ENCODE results near the gene HBE1. TPM values are rescaled to one million over a fixed set of nuclear protein-coding genes. Genes with fewer than 3 reads are reported as not detected.
A peak's percentile ranks its signal among the peaks of the same experiment; 100 is the strongest.

The HBE1 gene
- total RNA-seq, 1 experiment from 2014 or later: not detected

DNA sequence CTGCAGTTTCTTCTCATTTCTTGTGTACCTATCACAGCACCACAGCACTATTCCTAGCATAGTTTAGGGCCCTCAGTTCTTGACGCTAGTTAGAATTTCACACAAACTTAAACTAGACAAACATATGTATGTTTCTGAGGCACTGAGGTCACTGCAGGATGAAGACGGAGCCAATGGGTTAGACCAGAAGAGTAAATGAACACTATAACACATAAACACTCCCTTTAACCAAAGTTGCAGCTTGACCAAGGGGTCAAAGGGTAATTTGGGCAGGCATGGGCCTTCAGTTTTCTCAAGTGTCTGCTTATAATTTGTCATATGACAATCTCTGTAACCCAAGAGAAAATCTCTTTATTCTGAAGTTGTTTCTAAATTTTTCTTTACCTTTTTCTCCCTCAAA, 12.9 kb upstream of the HBE1 start:
- Histone ChIP-seq H3K9me2 (replicated peaks; ENCODE audit: insufficient read depth, low read length) (no peaks in the 10 kb centered on the region), H3K36me3 (ENCODE audit: insufficient read depth, low read length) (no peaks in the 10 kb centered on the region), H3K27ac (ENCODE audit: low read length) (no peak overlapping the region), H2AFZ (ENCODE audit: low read length) (no peak overlapping the region), H3K4me3 (ENCODE audit: low read length) (no peak overlapping the region), H3K9me3 (ENCODE audit: low read length) (no peaks in the 10 kb centered on the region), H3K9ac (ENCODE audit: low read length) (no peak overlapping the region), H3K79me2 (ENCODE audit: low read length) (no peaks in the 10 kb centered on the region), H3K27me3 (ENCODE audit: low read length) (no peaks in the 10 kb centered on the region), H3K4me1 (ENCODE audit: low read length) (0 out of 2 replicates have a peak, but pooled peaks cover 2% of the 10 kb centered on the region), H4K20me1 (ENCODE audit: insufficient read depth, low read depth, low read length) (no peaks in the 10 kb centered on the region), H3K4me2 (ENCODE audit: low read depth, low read length, poor library complexity, severe bottlenecking) (no peak overlapping the region)
- DNase-seq: no peak

- H3K36me3 ChIP-seq (ENCODE audit: insufficient read depth, low read length): no peaks in the 10 kb centered on the region
- no peak for DNase-seq
Measured at GRCh38 chr11:5281596-5281995, 11.9 kb upstream of the HBE1 start.

DNA sequence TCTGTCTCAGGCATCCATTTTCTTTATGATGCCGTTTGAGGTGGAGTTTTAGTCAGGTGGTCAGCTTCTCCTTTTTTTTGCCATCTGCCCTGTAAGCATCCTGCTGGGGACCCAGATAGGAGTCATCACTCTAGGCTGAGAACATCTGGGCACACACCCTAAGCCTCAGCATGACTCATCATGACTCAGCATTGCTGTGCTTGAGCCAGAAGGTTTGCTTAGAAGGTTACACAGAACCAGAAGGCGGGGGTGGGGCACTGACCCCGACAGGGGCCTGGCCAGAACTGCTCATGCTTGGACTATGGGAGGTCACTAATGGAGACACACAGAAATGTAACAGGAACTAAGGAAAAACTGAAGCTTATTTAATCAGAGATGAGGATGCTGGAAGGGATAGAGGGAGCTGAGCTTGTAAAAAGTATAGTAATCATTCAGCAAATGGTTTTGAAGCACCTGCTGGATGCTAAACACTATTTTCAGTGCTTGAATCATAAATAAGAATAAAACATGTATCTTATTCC, 10.9 kb upstream of the HBE1 start:
- 0 out of 2 replicates have a peak, but pooled peaks cover 2% of the 10 kb centered on the region for H3K4me1 ChIP-seq (ENCODE audit: low read length)
- no peak overlapping the region for H3K4me3 ChIP-seq (ENCODE audit: low read length)
- no peak overlapping the region for H3K27ac ChIP-seq (ENCODE audit: low read length)
- no peak overlapping the region for H3K4me2 ChIP-seq (ENCODE audit: low read depth, low read length, poor library complexity, severe bottlenecking)
- no peaks in the 10 kb centered on the region for H3K79me2 ChIP-seq (ENCODE audit: low read length)
- no peaks in the 10 kb centered on the region for H3K27me3 ChIP-seq (ENCODE audit: low read length)
- H3K9me2 ChIP-seq (replicated peaks; ENCODE audit: insufficient read depth, low read length): no peaks in the 10 kb centered on the region
- peak; percentile 56 for DNase-seq
- H4K20me1 ChIP-seq (ENCODE audit: insufficient read depth, low read depth, low read length): no peaks in the 10 kb centered on the region
- H3K9ac ChIP-seq (ENCODE audit: low read length): no peak overlapping the region
- no peaks in the 10 kb centered on the region for H3K36me3 ChIP-seq (ENCODE audit: insufficient read depth, low read length)
- H2AFZ ChIP-seq (ENCODE audit: low read length): no peak overlapping the region
- no peaks in the 10 kb centered on the region for H3K9me3 ChIP-seq (ENCODE audit: low read length)

More at GRCh38 chr11:5281596-5281995, 11.9 kb upstream of the HBE1 start:
- Histone ChIP-seq H2AFZ (ENCODE audit: low read length) (no peak overlapping the region), H3K9ac (ENCODE audit: low read length) (no peak overlapping the region), H4K20me1 (ENCODE audit: insufficient read depth, low read depth, low read length) (no peaks in the 10 kb centered on the region), H3K9me2 (replicated peaks; ENCODE audit: insufficient read depth, low read length) (no peaks in the 10 kb centered on the region), H3K4me3 (ENCODE audit: low read length) (no peak overlapping the region), H3K79me2 (ENCODE audit: low read length) (no peaks in the 10 kb centered on the region), H3K27me3 (ENCODE audit: low read length) (no peaks in the 10 kb centered on the region), H3K4me1 (ENCODE audit: low read length) (0 out of 2 replicates have a peak, but pooled peaks cover 2% of the 10 kb centered on the region), H3K4me2 (ENCODE audit: low read depth, low read length, poor library complexity, severe bottlenecking) (no peak overlapping the region), H3K27ac (ENCODE audit: low read length) (no peak overlapping the region), H3K9me3 (ENCODE audit: low read length) (no peaks in the 10 kb centered on the region)

- H3K79me2 ChIP-seq (ENCODE audit: low read length): no peaks in the 10 kb centered on the region
- H3K27ac ChIP-seq (ENCODE audit: low read length): no peak overlapping the region
- no peaks in the 10 kb centered on the region for H3K9me3 ChIP-seq (ENCODE audit: low read length)
- H3K36me3 ChIP-seq (ENCODE audit: insufficient read depth, low read length): no peaks in the 10 kb centered on the region
- no peaks in the 10 kb centered on the region for H4K20me1 ChIP-seq (ENCODE audit: insufficient read depth, low read depth, low read length)
- 0 out of 2 replicates have a peak, but pooled peaks cover 2% of the 10 kb centered on the region for H3K4me1 ChIP-seq (ENCODE audit: low read length)
- H3K9me2 ChIP-seq (replicated peaks; ENCODE audit: insufficient read depth, low read length): no peaks in the 10 kb centered on the region
- no peaks in the 10 kb centered on the region for H3K27me3 ChIP-seq (ENCODE audit: low read length)
- H2AFZ ChIP-seq (ENCODE audit: low read length): no peak overlapping the region
- no peak for DNase-seq
- H3K4me2 ChIP-seq (ENCODE audit: low read depth, low read length, poor library complexity, severe bottlenecking): no peak overlapping the region
- no peak overlapping the region for H3K4me3 ChIP-seq (ENCODE audit: low read length)
- H3K9ac ChIP-seq (ENCODE audit: low read length): no peak overlapping the region
Measured at GRCh38 chr11:5279471-5280090, 9.8 kb upstream of the HBE1 start.

GRCh38 chr11:5277807-5278382, 8.2 kb upstream of the HBE1 start:
- no peaks in the 10 kb centered on the region for H3K9me3 ChIP-seq (ENCODE audit: low read length)
- no peak overlapping the region for H3K4me3 ChIP-seq (ENCODE audit: low read length)
- no peak overlapping the region for H3K9ac ChIP-seq (ENCODE audit: low read length)
- H3K36me3 ChIP-seq (ENCODE audit: insufficient read depth, low read length): no peaks in the 10 kb centered on the region
- DNase-seq: no peak
- no peaks in the 10 kb centered on the region for H3K79me2 ChIP-seq (ENCODE audit: low read length)
- no peaks in the 10 kb centered on the region for H3K9me2 ChIP-seq (replicated peaks; ENCODE audit: insufficient read depth, low read length)
- H3K4me2 ChIP-seq (ENCODE audit: low read depth, low read length, poor library complexity, severe bottlenecking): no peak overlapping the region
- 0 out of 2 replicates have a peak, but pooled peaks cover 2% of the 10 kb centered on the region for H3K4me1 ChIP-seq (ENCODE audit: low read length)
- no peaks in the 10 kb centered on the region for H3K27me3 ChIP-seq (ENCODE audit: low read length)
- no peak overlapping the region for H3K27ac ChIP-seq (ENCODE audit: low read length)
- H4K20me1 ChIP-seq (ENCODE audit: insufficient read depth, low read depth, low read length): no peaks in the 10 kb centered on the region
- no peak overlapping the region for H2AFZ ChIP-seq (ENCODE audit: low read length)

DNA sequence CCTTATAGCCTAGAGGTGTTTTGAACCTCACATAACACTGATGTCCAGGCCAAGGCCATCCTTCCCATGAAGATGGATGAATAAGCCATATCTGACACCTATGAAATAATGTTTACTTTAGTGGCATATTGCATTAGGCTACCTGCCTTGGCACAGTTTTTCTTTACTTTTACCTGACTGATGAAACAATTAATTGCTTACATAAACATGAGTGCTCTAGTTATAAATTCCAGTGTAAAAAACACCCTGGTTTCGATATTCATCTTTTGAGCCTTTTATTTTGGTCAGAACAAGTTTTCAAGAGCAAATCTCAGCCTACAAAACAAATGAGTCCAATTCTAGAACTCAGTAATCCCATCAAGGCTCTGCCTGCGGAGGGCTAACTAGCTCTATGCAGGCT, 7.0 kb upstream of the HBE1 start:
- Histone ChIP-seq H3K9ac (ENCODE audit: low read length) (no peak overlapping the region), H3K36me3 (ENCODE audit: insufficient read depth, low read length) (no peaks in the 10 kb centered on the region)
- DNase-seq: no peak

DNA sequence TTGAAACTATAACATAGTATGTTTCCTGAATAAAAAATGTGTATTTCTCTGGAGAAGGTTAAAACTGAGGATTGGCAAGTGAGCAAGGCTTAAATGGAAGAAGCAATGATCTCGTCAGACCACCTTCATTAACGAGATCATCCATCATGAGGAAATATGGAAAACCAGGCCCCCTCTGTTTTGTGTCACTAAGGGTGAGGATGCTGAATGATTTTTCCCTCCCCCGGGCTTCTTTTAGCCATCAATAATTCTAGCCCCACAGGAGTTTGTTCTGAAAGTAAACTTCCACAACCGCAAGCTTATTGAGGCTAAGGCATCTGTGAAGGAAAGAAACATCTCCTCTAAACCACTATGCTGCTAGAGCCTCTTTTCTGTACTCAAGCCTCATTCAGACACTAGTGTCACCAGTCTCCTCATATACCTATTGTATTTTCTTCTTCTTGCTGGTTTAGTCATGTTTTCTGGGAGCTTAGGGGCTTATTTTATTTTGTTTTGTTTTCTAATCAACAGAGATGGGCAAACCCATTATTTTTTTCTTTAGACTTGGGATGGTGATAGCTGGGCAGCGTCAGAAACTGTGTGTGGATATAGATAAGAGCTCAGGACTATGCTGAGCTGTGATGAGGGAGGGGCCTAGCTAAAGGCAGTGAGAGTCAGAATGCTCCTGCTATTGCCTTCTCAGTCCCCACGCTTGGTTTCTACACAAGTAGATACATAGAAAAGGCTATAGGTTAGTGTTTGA, 5.8 kb upstream of the HBE1 start:
- H3K4me2 ChIP-seq (ENCODE audit: low read depth, low read length, poor library complexity, severe bottlenecking): no peak overlapping the region
- no peak overlapping the region for H3K27ac ChIP-seq (ENCODE audit: low read length)

More for the DNA sequence above, 7.0 kb upstream of the HBE1 start:
- no peak overlapping the region for H3K27ac ChIP-seq (ENCODE audit: low read length)
- H3K9me3 ChIP-seq (ENCODE audit: low read length): no peaks in the 10 kb centered on the region
- H3K4me2 ChIP-seq (ENCODE audit: low read depth, low read length, poor library complexity, severe bottlenecking): no peak overlapping the region
- H2AFZ ChIP-seq (ENCODE audit: low read length): no peak overlapping the region
- no peak overlapping the region for H3K4me3 ChIP-seq (ENCODE audit: low read length)
- H4K20me1 ChIP-seq (ENCODE audit: insufficient read depth, low read depth, low read length): no peaks in the 10 kb centered on the region
- no peaks in the 10 kb centered on the region for H3K27me3 ChIP-seq (ENCODE audit: low read length)
- no peaks in the 10 kb centered on the region for H3K9me2 ChIP-seq (replicated peaks; ENCODE audit: insufficient read depth, low read length)
- 0 out of 2 replicates have a peak, but pooled peaks cover 2% of the 10 kb centered on the region for H3K4me1 ChIP-seq (ENCODE audit: low read length)
- no peaks in the 10 kb centered on the region for H3K79me2 ChIP-seq (ENCODE audit: low read length)

GRCh38 chr11:5274395-5274794, 4.7 kb upstream of the HBE1 start:
- Histone ChIP-seq H3K4me2 (ENCODE audit: low read depth, low read length, poor library complexity, severe bottlenecking) (no peak overlapping the region), H3K79me2 (ENCODE audit: low read length) (no peaks in the 10 kb centered on the region), H3K27ac (ENCODE audit: low read length) (no peak overlapping the region), H2AFZ (ENCODE audit: low read length) (no peak overlapping the region), H3K9me3 (ENCODE audit: low read length) (no peaks in the 10 kb centered on the region), H3K4me1 (ENCODE audit: low read length) (no peaks in the 10 kb centered on the region), H3K36me3 (ENCODE audit: insufficient read depth, low read length) (no peaks in the 10 kb centered on the region), H3K4me3 (ENCODE audit: low read length) (no peak overlapping the region), H3K9ac (ENCODE audit: low read length) (no peak overlapping the region), H4K20me1 (ENCODE audit: insufficient read depth, low read depth, low read length) (no peaks in the 10 kb centered on the region), H3K27me3 (ENCODE audit: low read length) (no peaks in the 10 kb centered on the region), H3K9me2 (replicated peaks; ENCODE audit: insufficient read depth, low read length) (no peaks in the 10 kb centered on the region)
- no peak for DNase-seq

More for the DNA sequence above, 5.8 kb upstream of the HBE1 start:
- 0 out of 2 replicates have a peak, but pooled peaks cover under 1% of the 10 kb centered on the region for H3K4me1 ChIP-seq (ENCODE audit: low read length)
- no peak for DNase-seq
- H3K9me3 ChIP-seq (ENCODE audit: low read length): no peaks in the 10 kb centered on the region
- no peaks in the 10 kb centered on the region for H3K36me3 ChIP-seq (ENCODE audit: insufficient read depth, low read length)
- H3K4me3 ChIP-seq (ENCODE audit: low read length): no peak overlapping the region
- H3K9ac ChIP-seq (ENCODE audit: low read length): no peak overlapping the region
- H4K20me1 ChIP-seq (ENCODE audit: insufficient read depth, low read depth, low read length): no peaks in the 10 kb centered on the region
- H2AFZ ChIP-seq (ENCODE audit: low read length): no peak overlapping the region
- H3K9me2 ChIP-seq (replicated peaks; ENCODE audit: insufficient read depth, low read length): no peaks in the 10 kb centered on the region
- H3K27me3 ChIP-seq (ENCODE audit: low read length): no peaks in the 10 kb centered on the region
- H3K79me2 ChIP-seq (ENCODE audit: low read length): no peaks in the 10 kb centered on the region

Data from Karpas-422 (cell line).